ENCODE results near the gene CYP2A6. TPM values are rescaled to one million over a fixed set of nuclear protein-coding genes. Genes with fewer than 3 reads are reported as not detected.

CYP2A6 gene
- total RNA-seq, 1 experiment from 2014 or later: 0.28 TPM

- H3K18ac ChIP-seq (ENCODE audit: insufficient read length, low read depth, low read length): peak overlapping the region; percentile 45
- H3K27ac ChIP-seq (ENCODE audit: insufficient read length, low read depth, low read length): peak overlapping the region; percentile 51
- peak overlapping the region; percentile 51; the same call in 1 of the 2 replicates for H3K14ac ChIP-seq (ENCODE audit: insufficient read depth, low read length)
- peaks cover 22% of the 10 kb centered on the region; the same call in 1 of the 2 replicates for H3K79me2 ChIP-seq (ENCODE audit: insufficient read depth, low read length)
- H3T11ph ChIP-seq (ENCODE audit: low read length): no peak overlapping the region
- no peak overlapping the region; the same call in 1 of the 2 replicates for H3K4ac ChIP-seq (ENCODE audit: low read depth, low read length)
- H3K79me1 ChIP-seq (ENCODE audit: insufficient read depth, low read depth, low read length, poor library complexity, severe bottlenecking): peaks cover 4% of the 10 kb centered on the region
- TF ChIP-seq CTCF (conservative IDR thresholded peaks at IDR 0.05): peak; percentile 51
- peak overlapping the region; percentile 93 to 96 for H3K4me3 Mint-ChIP-seq
- no peak overlapping the region for H2BK5ac ChIP-seq (ENCODE audit: insufficient read length, low read length)
- no peaks in the 10 kb centered on the region for H3K9me3 ChIP-seq (ENCODE audit: control insufficient read depth, low read depth, low read length)
- no peak overlapping the region for H4K8ac ChIP-seq (replicated peaks; ENCODE audit: insufficient read length, low read depth, low read length)
- no peak overlapping the region for H4K5ac ChIP-seq (ENCODE audit: insufficient read length, low read depth, low read length)
- H2BK12ac ChIP-seq (ENCODE audit: insufficient read length, low read depth, low read length): no peak overlapping the region
- no peaks in the 10 kb centered on the region; the same call in 1 of the 2 replicates for H3K27me3 Mint-ChIP-seq (ENCODE audit: low read depth)
- peaks cover 2% of the 10 kb centered on the region; the same call in 1 of the 2 replicates for H3K4me1 ChIP-seq (ENCODE audit: insufficient read depth, low read length)
- no peaks in the 10 kb centered on the region for H3K9me3 Mint-ChIP-seq
- H3K4me1 Mint-ChIP-seq: peaks cover 25 to 35% of the 10 kb centered on the region in 2 experiments
- peak; percentile 95 for DNase-seq
- no peak overlapping the region for H2AFZ ChIP-seq (ENCODE audit: low read length)
- no peak overlapping the region for H2BK20ac ChIP-seq (ENCODE audit: low read depth, low read length, poor library complexity, severe bottlenecking)
- H3K36me3 Mint-ChIP-seq (ENCODE audit: insufficient read depth in 1 of 3, low read depth in 3 of 3): peaks cover 10 to 29% (median 27%) of the 10 kb centered on the region in 3 experiments; a peak in 6 of 7 replicates
- H3K27me3 ChIP-seq (ENCODE audit: insufficient read depth, low read length): no peaks in the 10 kb centered on the region
- no peak overlapping the region for H4K91ac ChIP-seq (ENCODE audit: insufficient read length, low read depth, low read length)
- H3K23me2 ChIP-seq (ENCODE audit: insufficient read length, low read depth, low read length, poor library complexity, severe bottlenecking): peaks cover 9% of the 10 kb centered on the region
- no peak overlapping the region for H2BK15ac ChIP-seq (ENCODE audit: low read depth, low read length)
- H2BK120ac ChIP-seq (ENCODE audit: low read depth, low read length, poor library complexity, severe bottlenecking): peak overlapping the region; percentile 44
- peak overlapping the region; percentile 97 to 99 (median 98) for H3K27ac Mint-ChIP-seq
- H2AK5ac ChIP-seq (ENCODE audit: insufficient read length, low read length): no peak overlapping the region
- no peak overlapping the region for H3K23ac ChIP-seq (ENCODE audit: insufficient read length, low read depth, low read length)
- H3K9ac ChIP-seq (ENCODE audit: extremely low read depth, insufficient read length, low read length): peak overlapping the region; percentile 56
- H4K20me1 ChIP-seq (ENCODE audit: control insufficient read depth, insufficient read depth, insufficient read length): peaks cover 2% of the 10 kb centered on the region
- no peak overlapping the region for H3K56ac ChIP-seq (ENCODE audit: insufficient read length, low read depth, low read length)
- no CpG with 5 or more reads among the region's 28 CpGs for WGBS (ENCODE audit: extremely low coverage, insufficient read length, low lambda C conversion rate)
- H3K4me2 ChIP-seq (ENCODE audit: insufficient read depth, insufficient read length, low read length): peak overlapping the region; percentile 59
Measured at GRCh38 chr19:40797963-40798682, 52.1 kb downstream of the CYP2A6 start.
